Ishikawa (cell line): ENCODE data around the gene TMEM38B.

Experiments
- EP300 ChIP-seq: IDR thresholded peaks from 2 replicates; pipeline ENCODE4 v1.6.1; 2012; ENCODE audit warnings: borderline replicate concordance
- FOXM1 ChIP-seq: IDR thresholded peaks from 2 replicates; pipeline ENCODE4 v1.6.1; 2012; ENCODE audit warnings: low read depth, borderline replicate concordance
- RAD21 ChIP-seq: IDR thresholded peaks from 2 replicates; pipeline ENCODE4 v1.6.1; 2012; ENCODE audit warnings: low read depth
- REST ChIP-seq: IDR thresholded peaks from 2 replicates; pipeline ENCODE4 v1.6.1; 2012; ENCODE audit warnings: low read depth, mild to moderate bottlenecking
- TAF1 ChIP-seq: IDR thresholded peaks from 2 replicates; pipeline ENCODE4 v1.6.1; 2012; ENCODE audit warnings: low read depth, mild to moderate bottlenecking
- TCF12 ChIP-seq: IDR thresholded peaks from 2 replicates; pipeline ENCODE4 v1.6.1; 2012; ENCODE audit warnings: low read depth
- ZBTB7A ChIP-seq: IDR thresholded peaks from 2 replicates; pipeline ENCODE4 v1.6.1; 2012; ENCODE audit warnings: low read depth

GRCh38 chr9:105694190-105694847 is at the start of gene TMEM38B:
- TF ChIP-seq REST (no peak), ZBTB7A (0 out of 2 replicates have a peak, but pooled peaks have one; percentile 16), TCF12 (no peak), EP300 (no peak), TAF1 (0 out of 2 replicates have a peak, but pooled peaks have one; percentile 20), FOXM1 (no peak), RAD21 (no peak)
